HG03354 (cell line): ENCODE results near the gene WASHC1.
"Not testable (repeated sequence)": the region's sequence is repeated elsewhere in the genome, so short reads cannot be mapped to it uniquely, and the experiment has no call there.

Experiments used
- ATAC-seq: cut with Tn5 transposase; IDR thresholded peaks from one replicate; pipeline ENCODE4 v1.9.1; 2021; ENCODE audit warnings: mild to moderate bottlenecking; ENCODE audit not compliant: unreplicated experiment, poor library complexity, severe bottlenecking

Gene WASHC1

GRCh38 chr9:16875-17274, 12.4 kb downstream of the WASHC1 start:
- not testable (repeated sequence) for ATAC-seq

- not testable (repeated sequence) for ATAC-seq
Observed at GRCh38 chr9:14129-14809, 15.0 kb downstream of the WASHC1 start.

- ATAC-seq: not testable (repeated sequence)
Observed at GRCh38 chr9:11206-11605, 18.1 kb downstream of the WASHC1 start.

- ATAC-seq: not testable (repeated sequence)
Observed at GRCh38 chr9:10653-11053, 18.6 kb downstream of the WASHC1 start.

- ATAC-seq: not testable (repeated sequence)
Observed at GRCh38 chr9:10207-10606, 19.0 kb downstream of the WASHC1 start.
